Ovary (tissue), 9 donors: ENCODE results near the gene AQP10. TPM values are rescaled to one million over a fixed set of nuclear protein-coding genes. Genes with fewer than 3 reads are reported as not detected.
"Not testable (repeated sequence)": the region's sequence is repeated elsewhere in the genome, so short reads cannot be mapped to it uniquely, and the experiment has no call there.

Experiments
- DNase-seq, 5 donors: peaks; one replicate each; pipeline ENCODE4 v3.0.0-alpha.2; 2019 to 2020
- H3K27ac ChIP-seq, 2 donors: fragments of 200-600 bp; one replicate each; pipeline versions ENCODE4 v1.5.1 to v1.8.0; 2019 to 2022
- H3K27me3 ChIP-seq: fragments of 200-600 bp; one replicate; pipeline ENCODE4 v1.8.0; 2022
- H3K36me3 ChIP-seq: fragments of 200-600 bp; sonication (generic); one replicate; pipeline ENCODE4 v1.5.1; 2019
- H3K4me1 ChIP-seq: one replicate; pipeline ENCODE4 v1.8.1; 2013; ENCODE audit warnings: mild to moderate bottlenecking, moderate library complexity; ENCODE audit not compliant: insufficient read depth
- H3K4me3 ChIP-seq: fragments of 200-600 bp; sonication (generic); one replicate; pipeline ENCODE4 v1.5.1; 2017
- H3K9me3 ChIP-seq, 2 donors: fragments of 200-600 bp in 1 of 2; sonication (generic) in 1 of 2; one replicate each; pipeline versions ENCODE4 v1.5.1 to v1.8.1; 2013 to 2019; ENCODE audit warnings: mild to moderate bottlenecking in 1 of 2, moderate library complexity in 1 of 2
- CTCF ChIP-seq, 3 donors: fragments of 450-650 bp in 2 of 3; fragments of 200-600 bp in 1 of 3; IDR thresholded peaks; one replicate each; pipeline versions ENCODE4 v1.5.1 to v1.8.0; 2016 to 2022; ENCODE audit warnings: antibody characterized with exemption in 3 of 3, mild to moderate bottlenecking in 1 of 3
- EP300 ChIP-seq: sonication (generic); formaldehyde crosslinking; IDR thresholded peaks from one replicate; pipeline ENCODE4 v1.6.1; 2017; ENCODE audit warnings: antibody characterized with exemption
- POLR2A ChIP-seq: fragments of 450-650 bp; IDR thresholded peaks from one replicate; pipeline ENCODE4 v1.6.1; 2017; ENCODE audit warnings: antibody characterized with exemption, mild to moderate bottlenecking, moderate library complexity
- WGBS, 3 donors: extraction: QIAGEN DNeasy Blood & Tissue Kit in 1 of 3; methylation state at CpG; one replicate each; pipeline versions ENCODE4 v1.1.5 to v1.1.7; 2013 to 2017; 5-methylcytosine and 5-hydroxymethylcytosine counted together
- intact Hi-C, 4 donors: fragments of 100-400 bp; cut with DNase I; formaldehyde crosslinking; loops; one replicate each; pipeline versions ENCODE4 v1.11.0 to v1.15.1; 2022 to 2023
- polyA plus RNA-seq, 2 donors: library from polyadenylated mRNA; stranded (reverse); fragments of 200-250 nt in 1 of 2; fragments of 350-450 nt in 1 of 2; fragmentation: Illumina TruSeq in 1 of 2; extraction: RNeasy Lipid Tissue Mini Kit (QIAGEN cat#74804) in 1 of 2; gene quantifications; one replicate each; pipeline ENCODE4 v1.2.3, GENCODE V29; 2013 to 2014
- small RNA-seq: library from RNA; depleted of rRNA; stranded (forward); fragments of <200 nt; gene quantifications from one replicate; pipeline ENCODE3, GENCODE V24; 2016
- total RNA-seq, 7 donors: library from RNA; depleted of rRNA in 2 of 7; stranded (reverse); fragments of >200 nt in 2 of 7; fragmentation: NEBNext Ultra II Directional in 3 of 7; extraction: Animal tissue kit (Norgen Biotek cat#: 25700) in 3 of 7; gene quantifications; one replicate each; pipeline versions ENCODE4 v1.1.0 to v1.2.4, GENCODE V29; 2016 to 2023
- donor health status: DM: no; HTN: no; CAD: no; lungs with moderate emphysema.
- donor health status: DM: no; HTN: no; CAD: no.
- donor health status: Bipolar disorder and iron deficiency.
- donor health status: DM: yes; HTN: yes; CAD: no.
- donor health status: DM: no; HTN: no; CAD: no.
- donor health status: DM: yes; HTN: yes; CAD: no.

Gene AQP10
- total and polyA plus RNA-seq, 9 donors: 0.13 to 1.0 (median 0.23) TPM; not detected in 6

GRCh38 chr1:154361357-154361756 is 40.5 kb downstream of the AQP10 start:
- TF ChIP-seq CTCF (IDR thresholded peaks at IDR 0.05) (no peak), POLR2A (no peak), EP300 (no peak)
- Histone ChIP-seq H3K9me3 (no peaks in the 10 kb centered on the region), H3K27me3 (no peaks in the 10 kb centered on the region), H3K4me3 (no peak overlapping the region), H3K27ac (no peak overlapping the region), H3K36me3 (no peaks in the 10 kb centered on the region), H3K4me1 (no peaks in the 10 kb centered on the region)
- WGBS, 3 donors: 17 to 24% (median 20%) methylated on average over 3 of the region's 3 CpGs
- intact Hi-C loops: no loop called here
- no peak for DNase-seq

DNA sequence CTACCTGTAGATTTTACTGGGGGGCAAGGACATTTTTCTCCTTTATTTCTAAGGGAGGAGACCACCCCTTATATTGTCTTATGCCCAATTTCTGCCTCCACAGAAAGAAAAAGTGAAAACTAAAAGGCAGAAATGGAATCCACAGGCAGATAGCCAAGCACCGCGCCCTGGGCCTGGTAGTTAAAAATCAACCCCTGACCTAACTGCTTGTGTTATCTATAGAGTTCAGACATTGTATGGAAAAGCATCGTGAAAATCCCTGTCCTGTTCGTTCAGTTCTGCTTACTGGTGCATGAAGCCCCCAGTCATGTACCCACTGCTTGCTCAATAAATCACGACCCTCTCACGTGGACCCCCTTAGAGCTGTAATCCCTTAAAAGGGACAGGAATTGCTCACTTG is 50.5 kb downstream of the AQP10 start:
- no peak for DNase-seq

GRCh38 chr1:154373777-154374357 is 53.0 kb downstream of the AQP10 start:
- H3K27me3 ChIP-seq, H3K9me3 ChIP-seq, H3K4me1 ChIP-seq, intact Hi-C loops, DNase-seq, H3K27ac ChIP-seq, H3K4me3 ChIP-seq, H3K36me3 ChIP-seq: not testable (repeated sequence)
- WGBS, 3 donors: 85 to 91% (median 90%) methylated on average over 7 of the region's 7 CpGs

More for the DNA sequence above, 50.5 kb downstream of the AQP10 start:
- no peaks in the 10 kb centered on the region for H3K4me1 ChIP-seq
- no peaks in the 10 kb centered on the region for H3K27me3 ChIP-seq
- no peaks in the 10 kb centered on the region for H3K9me3 ChIP-seq
- WGBS, 3 donors: 81 to 82% (median 82%) methylated on average over 6 of the region's 6 CpGs
- no peaks in the 10 kb centered on the region for H3K36me3 ChIP-seq
- TF ChIP-seq EP300: no peak
- no peak for TF ChIP-seq POLR2A
- no peak for TF ChIP-seq CTCF (IDR thresholded peaks at IDR 0.05)
- intact Hi-C loops: no loop called here
- no peak overlapping the region for H3K4me3 ChIP-seq
- H3K27ac ChIP-seq: no peak overlapping the region

Small RNA genes within 50 kb of the gene (small RNA-seq; reads per million reads assigned to genes)
- gene RF00273 (not detected), gene RNU6-121P (not detected), gene RNU6-239P (not detected), gene RNU7-57P (not detected)

Other genes starting within 250 kb of the AQP10 start
- gene NUP210L, start 166.0 kb upstream of the AQP10 start, total RNA-seq: under 1 TPM in 2 of 7 donors, not detected in 5; 0.07 to 0.10 TPM
- not detected for gene NUP210L, start 166.0 kb upstream of the AQP10 start, polyA plus RNA-seq
- 100 to 1,000 TPM in 4 of 7 donors, 10 to 100 TPM in 3; 83.8 to 146 (median 120) TPM for gene TPM3, start 129.0 kb upstream of the AQP10 start, total RNA-seq
- 100 to 1,000 TPM in 1 of 2 donors, 10 to 100 TPM in 1; 78.0 to 316 TPM for gene TPM3, start 129.0 kb upstream of the AQP10 start, polyA plus RNA-seq
- 1 to 10 TPM in 1 of 7 donors, not detected in 6; 2.4 TPM for gene CFAP141, start 114.8 kb upstream of the AQP10 start, total RNA-seq
- not detected for gene CFAP141, start 114.8 kb upstream of the AQP10 start, polyA plus RNA-seq
- gene UBAP2L, start 100.1 kb upstream of the AQP10 start, total RNA-seq: 100 to 1,000 TPM in 5 of 7 donors, 10 to 100 TPM in 2; 45.5 to 161 (median 133) TPM
- 100 to 1,000 TPM in 1 of 2 donors, 10 to 100 TPM in 1; 76.4 to 172 TPM for gene UBAP2L, start 100.1 kb upstream of the AQP10 start, polyA plus RNA-seq
- gene HAX1, start 48.5 kb upstream of the AQP10 start, total RNA-seq: 100 to 1,000 TPM in 2 of 7 donors, 10 to 100 TPM in 5; 67.2 to 134 (median 81.3) TPM
- 100 to 1,000 TPM in 1 of 2 donors, 10 to 100 TPM in 1; 90.1 to 198 TPM for gene HAX1, start 48.5 kb upstream of the AQP10 start, polyA plus RNA-seq
- gene ATP8B2, start 4.4 kb downstream of the AQP10 start, total RNA-seq: 100 to 1,000 TPM in 1 of 7 donors, 10 to 100 TPM in 6; 59.7 to 112 (median 83.7) TPM
- 10 to 100 TPM; 53.0 to 54.7 TPM for gene ATP8B2, start 4.4 kb downstream of the AQP10 start, polyA plus RNA-seq
- gene IL6R, start 84.2 kb downstream of the AQP10 start, total RNA-seq: 10 to 100 TPM in 6 of 7 donors, 1 to 10 TPM in 1; 7.5 to 37.0 (median 12.9) TPM
- 1 to 10 TPM; 6.5 to 9.1 TPM for gene IL6R, start 84.2 kb downstream of the AQP10 start, polyA plus RNA-seq
- 1 to 10 TPM; 3.1 to 8.7 (median 5.8) TPM for gene TDRD10, start 181.1 kb downstream of the AQP10 start, total RNA-seq
- 1 to 10 TPM; 4.1 to 6.2 TPM for gene TDRD10, start 181.1 kb downstream of the AQP10 start, polyA plus RNA-seq
- gene SHE, start 181.3 kb downstream of the AQP10 start, total RNA-seq: 10 to 100 TPM in 2 of 7 donors, 1 to 10 TPM in 5; 4.3 to 20.5 (median 9.0) TPM
- 10 to 100 TPM in 1 of 2 donors, 1 to 10 TPM in 1; 6.9 to 15.4 TPM for gene SHE, start 181.3 kb downstream of the AQP10 start, polyA plus RNA-seq
- gene UBE2Q1, start 237.6 kb downstream of the AQP10 start, total RNA-seq: 10 to 100 TPM; 14.3 to 72.4 (median 58.5) TPM
- gene UBE2Q1, start 237.6 kb downstream of the AQP10 start, polyA plus RNA-seq: 100 to 1,000 TPM in 1 of 2 donors, 10 to 100 TPM in 1; 31.4 to 119 TPM
- under 1 TPM in 4 of 7 donors, not detected in 3; 0.08 to 0.25 (median 0.23) TPM for gene CHRNB2, start 246.7 kb downstream of the AQP10 start, total RNA-seq
- gene CHRNB2, start 246.7 kb downstream of the AQP10 start, polyA plus RNA-seq: under 1 TPM; 0.04 to 0.08 TPM